CD14-positive monocyte (primary cell): Measurements from ENCODE around the gene PDGFA. TPM values are rescaled to one million over a fixed set of nuclear protein-coding genes. Genes with fewer than 3 reads are reported as not detected.

Experiments
- DNase-seq, 3 donors: peaks; one replicate each; pipeline ENCODE4 v3.0.0-alpha.2; 2011 to 2022
- H2AFZ ChIP-seq: 2 replicates; pipeline ENCODE4 v1.6.0; 2012; ENCODE audit warnings: mild to moderate bottlenecking, low read depth, low read length, inconsistent platforms; ENCODE audit not compliant: insufficient read depth, poor library complexity, severe bottlenecking
- H3K27ac ChIP-seq, 2 donors: 1 replicate in 1 of 2; 2 replicates in 1 of 2; pipeline ENCODE4 v1.5.1; 2012 to 2013; ENCODE audit warnings: low read length in 2 of 2, control low read depth in 1 of 2, inconsistent platforms in 1 of 2, low read depth in 1 of 2, mild to moderate bottlenecking in 1 of 2
- H3K27me3 ChIP-seq, 2 donors: one replicate each; pipeline versions ENCODE4 v1.6.0 to v1.6.1; 2011 to 2013; ENCODE audit warnings: low read length in 2 of 2; ENCODE audit not compliant: control insufficient read depth in 2 of 2, insufficient read depth in 2 of 2
- H3K36me3 ChIP-seq, 2 donors: replicated peaks in 1 of 2; 1 replicate in 1 of 2; 2 replicates in 1 of 2; pipeline versions ENCODE4 v1.5.1 to v1.6.1; 2012 to 2013; ENCODE audit warnings: low read length in 2 of 2, control low read depth in 1 of 2, inconsistent platforms in 1 of 2, mild to moderate bottlenecking in 1 of 2; ENCODE audit not compliant: insufficient read depth in 2 of 2, control insufficient read depth in 1 of 2
- H3K4me1 ChIP-seq, 2 donors: 1 replicate in 1 of 2; 2 replicates in 1 of 2; pipeline versions ENCODE4 v1.5.1 to v1.6.1; 2012 to 2013; ENCODE audit warnings: low read length in 2 of 2, control low read depth in 1 of 2, inconsistent platforms in 1 of 2, mild to moderate bottlenecking in 1 of 2, moderate library complexity in 1 of 2; ENCODE audit not compliant: insufficient read depth in 2 of 2, control insufficient read depth in 1 of 2
- H3K4me2 ChIP-seq: replicated peaks from 2 replicates; pipeline ENCODE3; 2012; ENCODE audit warnings: low read length, moderate library complexity, mild to moderate bottlenecking; ENCODE audit not compliant: poor library complexity, severe bottlenecking; ENCODE audit errors: extremely low read depth
- H3K4me3 ChIP-seq, 3 experiments: fragments of 200-600 bp in 1 of 3; sonication (generic) in 1 of 3; replicated peaks in 1 of 3; 1 replicate in 2 of 3; 2 replicates in 1 of 3; pipeline ENCODE4 v1.5.1; 2011 to 2013; ENCODE audit warnings: low read length in 3 of 3, mild to moderate bottlenecking in 3 of 3, control low read depth in 2 of 3, low read depth in 2 of 3, inconsistent platforms in 1 of 3, moderate library complexity in 1 of 3
- H3K79me2 ChIP-seq: 2 replicates; pipeline ENCODE4 v1.6.0; 2012; ENCODE audit warnings: mild to moderate bottlenecking, control low read depth, inconsistent platforms, low read length, moderate library complexity; ENCODE audit not compliant: insufficient read depth
- H3K9ac ChIP-seq: 2 replicates; pipeline ENCODE4 v1.6.0; 2017; ENCODE audit warnings: low read length, mild to moderate bottlenecking; ENCODE audit not compliant: insufficient read depth, poor library complexity, severe bottlenecking
- H3K9me3 ChIP-seq, 2 donors: replicated peaks in 1 of 2; 1 replicate in 1 of 2; 2 replicates in 1 of 2; pipeline versions ENCODE4 v1.5.1 to v1.6.1; 2012 to 2013; ENCODE audit warnings: low read length in 2 of 2, control low read depth in 1 of 2; ENCODE audit not compliant: control insufficient read depth in 1 of 2, insufficient read depth in 1 of 2
- H4K20me1 ChIP-seq: 2 replicates; pipeline ENCODE4 v1.6.0; 2012; ENCODE audit warnings: mild to moderate bottlenecking, low read length, control low read depth, moderate library complexity; ENCODE audit not compliant: insufficient read depth
- H3K27ac Mint-ChIP-seq, 7 donors: one replicate each; pipeline ENCODE4 v1.8.0; 2020; ENCODE audit warnings: mild to moderate bottlenecking in 7 of 7, mixed read lengths in 7 of 7, moderate library complexity in 6 of 7, inconsistent platforms in 2 of 7
- H3K27me3 Mint-ChIP-seq, 3 donors: one replicate each; pipeline ENCODE4 v1.8.0; 2021 to 2022; ENCODE audit warnings: low read depth in 3 of 3, mild to moderate bottlenecking in 3 of 3, mixed read lengths in 3 of 3, moderate library complexity in 3 of 3, inconsistent platforms in 1 of 3
- H3K36me3 Mint-ChIP-seq, 2 donors: one replicate each; pipeline ENCODE4 v1.8.0; 2020; ENCODE audit warnings: mixed read lengths in 2 of 2, inconsistent platforms in 1 of 2, mild to moderate bottlenecking in 1 of 2
- H3K4me1 Mint-ChIP-seq: one replicate; pipeline ENCODE4 v1.8.0; 2020; ENCODE audit warnings: mild to moderate bottlenecking, mixed read lengths
- H3K4me3 Mint-ChIP-seq, 2 donors: one replicate each; pipeline ENCODE4 v1.8.0; 2020; ENCODE audit warnings: mild to moderate bottlenecking in 2 of 2, mixed read lengths in 2 of 2, moderate library complexity in 1 of 2
- H3K9me3 Mint-ChIP-seq, 7 donors: one replicate each; pipeline ENCODE4 v1.8.0; 2020 to 2022; ENCODE audit warnings: mixed read lengths in 7 of 7, mild to moderate bottlenecking in 6 of 7, moderate library complexity in 6 of 7, inconsistent platforms in 2 of 7
- WGBS: methylation state at CpG from one replicate; pipeline ENCODE4 v1.1.5; 2013; ENCODE audit warnings: missing lambda C conversion rate; ENCODE audit not compliant: insufficient coverage; 5-methylcytosine and 5-hydroxymethylcytosine counted together
- intact Hi-C, 2 donors: fragments of 100-400 bp; cut with micrococcal nuclease; formaldehyde crosslinking; loops; one replicate each; pipeline versions ENCODE4 v1.15.0 to v1.15.1; 2023
- polyA plus RNA-seq, 3 donors: library from polyadenylated mRNA; depleted of rRNA in 1 of 3; unstranded in 2 of 3; stranded (reverse) in 1 of 3; fragments of 300-500 nt in 2 of 3; fragments of >200 nt in 1 of 3; fragmentation: Illumina TruSeq in 2 of 3; gene quantifications; 1 replicate in 2 of 3; 2 replicates in 1 of 3; pipeline ENCODE4 v1.2.3, GENCODE V29; 2012 to 2021
- TF ChIP-seq, protein P1 (sequence below): fragments of 200-600 bp; IDR thresholded peaks from one replicate; pipeline ENCODE4 v1.8.0; 2022; ENCODE audit warnings: antibody characterized with exemption, mild to moderate bottlenecking

Gene PDGFA
- polyA plus RNA-seq, 3 donors = 0.29 TPM; not detected in 2

GRCh38 chr7:506921-507622, 12.6 kb downstream of the PDGFA start:
- Histone ChIP-seq H3K27ac (no peak overlapping the region), H3K79me2 (no peaks in the 10 kb centered on the region), H3K36me3 (no peaks in the 10 kb centered on the region), H2AFZ (no peak overlapping the region), H4K20me1 (no peaks in the 10 kb centered on the region), H3K9ac (no peak overlapping the region), H3K4me1 (no peaks in the 10 kb centered on the region), H3K4me2 (no peak overlapping the region), H3K27me3 (no peaks in the 10 kb centered on the region), H3K9me3 (no peaks in the 10 kb centered on the region), H3K4me3 (no peak overlapping the region)
- no peak overlapping the region for H3K4me3 Mint-ChIP-seq
- H3K27ac Mint-ChIP-seq = no peak overlapping the region
- peaks cover 2 to 7% (median 7%) of the 10 kb centered on the region in 3 donors for H3K27me3 Mint-ChIP-seq
- 95% methylated on average over 10 of the region's 15 CpGs for WGBS
- no peaks in the 10 kb centered on the region for H3K4me1 Mint-ChIP-seq
- peaks cover 0 to 2% (median 0%) of the 10 kb centered on the region in 7 donors for H3K9me3 Mint-ChIP-seq
- DNase-seq = no peak
- intact Hi-C loops = no loop called here
- no peaks in the 10 kb centered on the region for H3K36me3 Mint-ChIP-seq
- TF ChIP-seq, protein P1, sequence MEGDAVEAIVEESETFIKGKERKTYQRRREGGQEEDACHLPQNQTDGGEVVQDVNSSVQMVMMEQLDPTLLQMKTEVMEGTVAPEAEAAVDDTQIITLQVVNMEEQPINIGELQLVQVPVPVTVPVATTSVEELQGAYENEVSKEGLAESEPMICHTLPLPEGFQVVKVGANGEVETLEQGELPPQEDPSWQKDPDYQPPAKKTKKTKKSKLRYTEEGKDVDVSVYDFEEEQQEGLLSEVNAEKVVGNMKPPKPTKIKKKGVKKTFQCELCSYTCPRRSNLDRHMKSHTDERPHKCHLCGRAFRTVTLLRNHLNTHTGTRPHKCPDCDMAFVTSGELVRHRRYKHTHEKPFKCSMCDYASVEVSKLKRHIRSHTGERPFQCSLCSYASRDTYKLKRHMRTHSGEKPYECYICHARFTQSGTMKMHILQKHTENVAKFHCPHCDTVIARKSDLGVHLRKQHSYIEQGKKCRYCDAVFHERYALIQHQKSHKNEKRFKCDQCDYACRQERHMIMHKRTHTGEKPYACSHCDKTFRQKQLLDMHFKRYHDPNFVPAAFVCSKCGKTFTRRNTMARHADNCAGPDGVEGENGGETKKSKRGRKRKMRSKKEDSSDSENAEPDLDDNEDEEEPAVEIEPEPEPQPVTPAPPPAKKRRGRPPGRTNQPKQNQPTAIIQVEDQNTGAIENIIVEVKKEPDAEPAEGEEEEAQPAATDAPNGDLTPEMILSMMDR = no peak

GRCh38 chr7:506391-506831, 13.2 kb downstream of the PDGFA start:
- no peak overlapping the region for H2AFZ ChIP-seq
- Mint-ChIP-seq H3K4me3 (no peak overlapping the region), H3K9me3 (peaks cover 0 to 2% (median 0%) of the 10 kb centered on the region in 7 donors), H3K4me1 (no peaks in the 10 kb centered on the region), H3K27me3 (peaks cover under 1 to 8% (median 4%) of the 10 kb centered on the region in 3 donors), H3K27ac (no peak overlapping the region), H3K36me3 (no peaks in the 10 kb centered on the region)
- no peak overlapping the region for H3K4me2 ChIP-seq
- H3K9me3 ChIP-seq = no peaks in the 10 kb centered on the region
- H3K4me3 ChIP-seq = no peak overlapping the region
- H3K4me1 ChIP-seq = no peaks in the 10 kb centered on the region
- intact Hi-C loops = no loop called here
- H3K27ac ChIP-seq = no peak overlapping the region
- DNase-seq = no peak
- no peak overlapping the region for H3K9ac ChIP-seq
- no peaks in the 10 kb centered on the region for H4K20me1 ChIP-seq
- no peaks in the 10 kb centered on the region for H3K79me2 ChIP-seq
- H3K36me3 ChIP-seq = no peaks in the 10 kb centered on the region
- WGBS = 89% methylated on average over 8 of the region's 11 CpGs
- TF ChIP-seq, protein P1 = no peak
- H3K27me3 ChIP-seq = no peaks in the 10 kb centered on the region
